Measurements from ENCODE around the gene MED31. TPM values are rescaled to one million over a fixed set of nuclear protein-coding genes. Genes with fewer than 3 reads are reported as not detected.

The MED31 gene
- total RNA-seq, 3 donors from 2014 or later (not counting 1 experiment from before 2014, with no cell fraction given) = 8.3 to 26.1 (median 19.1) TPM

GRCh38 chr17:6691546-6691945 is 40.1 kb upstream of the MED31 start:
- Mint-ChIP-seq H3K9me3 (no peaks in the 10 kb centered on the region), H3K27ac (no peak overlapping the region), H3K36me3 (no peaks in the 10 kb centered on the region), H3K4me3 (no peak overlapping the region), H3K27me3 (ENCODE audit: low read depth in 2 of 2) (peaks cover 16 to 26% of the 10 kb centered on the region in 2 donors), H3K4me1 (no peaks in the 10 kb centered on the region)
- H3K4me1 ChIP-seq (ENCODE audit: control insufficient read depth, insufficient read depth, low read length) = no peaks in the 10 kb centered on the region
- no peak for DNase-seq
- H3K27ac ChIP-seq (ENCODE audit: low read length) = no peak overlapping the region
- TF ChIP-seq, protein P1, sequence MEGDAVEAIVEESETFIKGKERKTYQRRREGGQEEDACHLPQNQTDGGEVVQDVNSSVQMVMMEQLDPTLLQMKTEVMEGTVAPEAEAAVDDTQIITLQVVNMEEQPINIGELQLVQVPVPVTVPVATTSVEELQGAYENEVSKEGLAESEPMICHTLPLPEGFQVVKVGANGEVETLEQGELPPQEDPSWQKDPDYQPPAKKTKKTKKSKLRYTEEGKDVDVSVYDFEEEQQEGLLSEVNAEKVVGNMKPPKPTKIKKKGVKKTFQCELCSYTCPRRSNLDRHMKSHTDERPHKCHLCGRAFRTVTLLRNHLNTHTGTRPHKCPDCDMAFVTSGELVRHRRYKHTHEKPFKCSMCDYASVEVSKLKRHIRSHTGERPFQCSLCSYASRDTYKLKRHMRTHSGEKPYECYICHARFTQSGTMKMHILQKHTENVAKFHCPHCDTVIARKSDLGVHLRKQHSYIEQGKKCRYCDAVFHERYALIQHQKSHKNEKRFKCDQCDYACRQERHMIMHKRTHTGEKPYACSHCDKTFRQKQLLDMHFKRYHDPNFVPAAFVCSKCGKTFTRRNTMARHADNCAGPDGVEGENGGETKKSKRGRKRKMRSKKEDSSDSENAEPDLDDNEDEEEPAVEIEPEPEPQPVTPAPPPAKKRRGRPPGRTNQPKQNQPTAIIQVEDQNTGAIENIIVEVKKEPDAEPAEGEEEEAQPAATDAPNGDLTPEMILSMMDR (IDR thresholded peaks at IDR 0.05) = no peak
- no peak for ATAC-seq
- H3K27me3 ChIP-seq (ENCODE audit: control insufficient read depth, insufficient read depth, low read length) = no peaks in the 10 kb centered on the region
- WGBS (ENCODE audit: insufficient coverage) = 85% methylated on average over 3 of the region's 3 CpGs
- intact Hi-C loops (cut with micrococcal nuclease) = no loop called here
- H3K36me3 ChIP-seq (ENCODE audit: control insufficient read depth, insufficient read depth, low read length) = no peaks in the 10 kb centered on the region
- H3K4me3 ChIP-seq (ENCODE audit: low read length) = no peak overlapping the region
- H3K9me3 ChIP-seq (ENCODE audit: control insufficient read depth, insufficient read depth, low read length) = no peaks in the 10 kb centered on the region

- peaks cover 22 to 30% of the 10 kb centered on the region in 2 donors for H3K27me3 Mint-ChIP-seq (ENCODE audit: low read depth in 2 of 2)
- Histone ChIP-seq H3K9me3 (ENCODE audit: control insufficient read depth, insufficient read depth, low read length) (no peaks in the 10 kb centered on the region), H3K27me3 (ENCODE audit: control insufficient read depth, insufficient read depth, low read length) (no peaks in the 10 kb centered on the region), H3K36me3 (ENCODE audit: control insufficient read depth, insufficient read depth, low read length) (no peaks in the 10 kb centered on the region), H3K27ac (ENCODE audit: low read length) (no peak overlapping the region), H3K4me1 (ENCODE audit: control insufficient read depth, insufficient read depth, low read length) (no peaks in the 10 kb centered on the region), H3K4me3 (ENCODE audit: low read length) (no peak overlapping the region)
- 88% methylated on average over 11 of the region's 11 CpGs for WGBS (ENCODE audit: insufficient coverage)
- ATAC-seq (no peak), DNase-seq (no peak)
- no peak overlapping the region for H3K27ac Mint-ChIP-seq
- TF ChIP-seq, protein P1 (IDR thresholded peaks at IDR 0.05) = no peak
- H3K9me3 Mint-ChIP-seq = no peaks in the 10 kb centered on the region
- no peak overlapping the region for H3K4me3 Mint-ChIP-seq
- intact Hi-C loops (cut with micrococcal nuclease) = no loop called here
- no peaks in the 10 kb centered on the region for H3K36me3 Mint-ChIP-seq
- H3K4me1 Mint-ChIP-seq = no peaks in the 10 kb centered on the region
Measured at GRCh38 chr17:6690641-6691040, 39.2 kb upstream of the MED31 start.

DNA sequence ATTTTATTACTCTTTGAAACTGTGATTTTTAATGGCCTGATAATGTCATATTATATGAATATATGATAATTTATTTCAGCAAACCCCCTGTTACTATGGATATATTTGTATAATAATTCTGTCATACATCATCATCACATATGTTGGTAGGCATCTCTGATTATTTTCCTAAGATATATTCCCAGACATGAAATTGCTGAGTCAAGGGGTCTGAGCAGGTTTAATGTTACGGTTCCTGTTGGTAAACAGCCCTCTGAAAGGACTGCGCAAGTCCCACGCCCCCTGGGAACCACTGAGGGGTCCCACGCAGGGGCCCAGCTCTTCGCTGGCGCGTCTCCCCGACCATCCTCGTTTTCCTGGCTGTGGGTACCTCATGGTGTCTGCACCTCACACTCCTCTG is 37.5 kb upstream of the MED31 start:
- H3K36me3 ChIP-seq (ENCODE audit: control insufficient read depth, insufficient read depth, low read length) = no peaks in the 10 kb centered on the region
- peaks cover 23 to 29% of the 10 kb centered on the region in 2 donors for H3K27me3 Mint-ChIP-seq (ENCODE audit: low read depth in 2 of 2)
- TF ChIP-seq, protein P1 (IDR thresholded peaks at IDR 0.05) = no peak
- H3K9me3 ChIP-seq (ENCODE audit: control insufficient read depth, insufficient read depth, low read length) = no peaks in the 10 kb centered on the region
- no peaks in the 10 kb centered on the region for H3K4me1 ChIP-seq (ENCODE audit: control insufficient read depth, insufficient read depth, low read length)
- no peak for ATAC-seq
- H3K9me3 Mint-ChIP-seq = no peaks in the 10 kb centered on the region
- intact Hi-C loops (cut with micrococcal nuclease) = no loop called here
- H3K4me3 Mint-ChIP-seq = no peak overlapping the region
- no peaks in the 10 kb centered on the region for H3K4me1 Mint-ChIP-seq
- no peak overlapping the region for H3K27ac ChIP-seq (ENCODE audit: low read length)
- no peaks in the 10 kb centered on the region for H3K36me3 Mint-ChIP-seq
- H3K27me3 ChIP-seq (ENCODE audit: control insufficient read depth, insufficient read depth, low read length) = no peaks in the 10 kb centered on the region
- H3K4me3 ChIP-seq (ENCODE audit: low read length) = no peak overlapping the region
- 91% methylated on average over 9 of the region's 9 CpGs for WGBS (ENCODE audit: insufficient coverage)
- no peak overlapping the region for H3K27ac Mint-ChIP-seq
- no peak for DNase-seq

DNA sequence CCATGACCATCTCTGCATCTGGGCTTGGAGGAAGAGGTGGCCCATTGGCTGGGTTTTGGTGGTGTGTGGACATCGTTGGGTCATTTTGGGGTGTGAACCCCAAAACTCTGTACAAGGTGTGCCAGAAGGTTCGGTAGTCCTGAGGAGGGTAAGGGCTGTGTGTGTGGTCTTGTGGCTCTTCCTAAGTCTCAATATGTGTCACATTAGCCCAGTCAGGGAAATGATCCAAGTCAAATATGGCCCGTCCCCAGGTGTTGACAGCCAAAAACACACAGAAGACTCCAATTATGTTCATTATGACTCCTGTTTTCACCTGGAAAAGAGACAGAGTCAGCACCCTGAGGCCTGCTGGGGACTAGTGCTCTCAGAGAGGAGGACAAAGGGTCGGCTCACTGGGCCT is 34.6 kb upstream of the MED31 start:
- Histone ChIP-seq H3K4me3 (ENCODE audit: low read length) (no peak overlapping the region), H3K27me3 (ENCODE audit: control insufficient read depth, insufficient read depth, low read length) (no peaks in the 10 kb centered on the region), H3K9me3 (ENCODE audit: control insufficient read depth, insufficient read depth, low read length) (no peaks in the 10 kb centered on the region), H3K36me3 (ENCODE audit: control insufficient read depth, insufficient read depth, low read length) (no peaks in the 10 kb centered on the region), H3K4me1 (ENCODE audit: control insufficient read depth, insufficient read depth, low read length) (no peaks in the 10 kb centered on the region), H3K27ac (ENCODE audit: low read length) (no peak overlapping the region)
- intact Hi-C loops (cut with micrococcal nuclease) = no loop called here
- H3K27me3 Mint-ChIP-seq (ENCODE audit: low read depth in 2 of 2) = peaks cover 29 to 43% of the 10 kb centered on the region in 2 donors
- H3K27ac Mint-ChIP-seq = no peak overlapping the region
- TF ChIP-seq, protein P1 (IDR thresholded peaks at IDR 0.05) = no peak
- no peak for DNase-seq
- H3K9me3 Mint-ChIP-seq = no peaks in the 10 kb centered on the region
- H3K36me3 Mint-ChIP-seq = no peaks in the 10 kb centered on the region
- ATAC-seq = no peak
- no peaks in the 10 kb centered on the region for H3K4me1 Mint-ChIP-seq
- no peak overlapping the region for H3K4me3 Mint-ChIP-seq
- 88% methylated on average over 4 of the region's 4 CpGs for WGBS (ENCODE audit: insufficient coverage)

Measured in natural killer cell (primary cell).